ENCODE results near the gene ZNF649. TPM values are rescaled to one million over a fixed set of nuclear protein-coding genes. Genes with fewer than 3 reads are reported as not detected.
A peak's percentile ranks its signal among the peaks of the same experiment; 100 is the strongest.
"Not testable (repeated sequence)": the region's sequence is repeated elsewhere in the genome, so short reads cannot be mapped to it uniquely, and the experiment has no call there.

Gene ZNF649
- 7.8 and 10.1 TPM in 2 replicates for total RNA-seq (2014; rRNA removed; shearing (Covaris generic))

DNA sequence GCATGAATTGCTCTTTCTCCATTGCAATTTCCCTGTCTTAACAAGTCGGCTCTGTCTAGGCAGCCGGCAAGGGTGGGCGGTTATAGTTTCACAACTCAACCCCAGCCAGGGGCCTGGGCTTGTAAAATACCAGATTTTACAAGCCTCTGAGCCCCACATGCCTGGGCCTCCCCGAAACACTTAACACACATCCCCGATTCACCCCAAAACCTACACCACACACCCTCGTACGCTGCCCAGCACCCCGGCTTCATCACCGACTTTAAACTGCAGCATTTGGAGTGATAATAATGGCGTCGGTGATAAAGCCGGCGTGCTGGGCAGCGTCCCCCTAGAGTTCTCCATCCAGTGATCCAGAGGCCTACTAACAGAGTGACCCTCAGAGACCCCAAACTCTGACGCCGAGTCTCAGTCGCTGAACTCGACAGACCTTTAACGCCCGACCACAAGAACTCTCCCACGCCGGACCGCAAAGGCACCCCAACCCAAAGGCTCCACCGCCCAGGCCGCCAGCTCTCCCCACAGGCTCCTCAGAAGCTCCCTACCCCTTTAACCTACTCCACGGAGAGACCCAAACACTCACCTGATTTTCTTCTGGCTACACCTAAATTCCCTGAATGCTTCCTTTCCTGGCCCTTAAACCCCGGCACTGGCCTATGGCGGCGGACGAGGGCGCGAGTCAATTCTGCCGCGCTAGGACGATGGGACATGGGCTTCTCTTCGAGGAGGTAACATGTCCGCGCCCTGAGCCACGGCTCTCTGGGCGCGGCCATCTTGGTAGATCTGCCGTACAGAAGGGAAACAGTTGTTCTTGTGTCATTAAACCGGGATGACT lies at the start of gene ZNF649:
TSS of gene ZNF649 (minus strand) at position 687 of the 835 bp plus-strand sequence. CDS start 4,910 bp downstream, outside the sequence.
- DNase-seq (ENCODE audit: low read depth), result peak; percentile 89

DNA sequence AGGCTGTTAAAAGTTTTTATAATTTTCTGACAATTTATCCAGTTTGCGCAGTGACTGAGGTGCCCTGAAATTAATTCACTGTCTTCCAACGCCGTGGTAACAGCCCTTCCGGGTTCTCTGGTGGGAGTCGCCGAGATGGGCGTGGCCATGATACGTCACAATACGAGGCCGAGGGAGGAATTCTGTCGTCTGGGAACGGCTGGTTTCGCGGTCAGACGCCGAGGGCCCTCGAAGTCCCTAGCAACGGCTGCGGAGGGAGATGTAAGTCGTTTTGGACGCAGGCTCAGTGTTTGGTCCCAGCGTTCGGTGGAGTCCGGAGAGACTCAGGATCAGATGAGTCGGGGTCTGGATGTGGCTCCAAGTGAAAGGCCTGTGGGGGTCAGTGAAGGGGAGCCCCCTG lies 44.2 kb upstream of the ZNF649 start:
- peak; percentile 68 for DNase-seq (ENCODE audit: low read depth)

DNA sequence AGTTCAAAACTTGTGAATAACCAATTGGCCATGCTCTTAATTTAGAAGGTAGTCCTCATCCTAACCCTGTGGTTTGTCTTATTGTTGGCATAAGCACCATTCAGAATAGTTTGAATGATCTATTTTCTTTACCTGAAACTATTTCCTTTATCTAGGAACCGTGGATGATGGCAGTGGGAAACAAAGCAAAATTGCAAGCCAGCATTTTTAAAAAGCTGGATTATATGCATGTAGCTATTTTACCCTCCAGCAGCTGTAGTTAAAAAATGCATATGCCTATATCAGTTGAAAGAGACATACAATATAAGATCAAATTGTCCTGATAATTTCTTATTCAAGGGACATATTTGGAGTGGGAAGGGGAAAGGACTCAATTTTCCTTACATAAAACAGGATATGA lies 41.8 kb upstream of the ZNF649 start:
- no peak for DNase-seq (ENCODE audit: low read depth)

DNA sequence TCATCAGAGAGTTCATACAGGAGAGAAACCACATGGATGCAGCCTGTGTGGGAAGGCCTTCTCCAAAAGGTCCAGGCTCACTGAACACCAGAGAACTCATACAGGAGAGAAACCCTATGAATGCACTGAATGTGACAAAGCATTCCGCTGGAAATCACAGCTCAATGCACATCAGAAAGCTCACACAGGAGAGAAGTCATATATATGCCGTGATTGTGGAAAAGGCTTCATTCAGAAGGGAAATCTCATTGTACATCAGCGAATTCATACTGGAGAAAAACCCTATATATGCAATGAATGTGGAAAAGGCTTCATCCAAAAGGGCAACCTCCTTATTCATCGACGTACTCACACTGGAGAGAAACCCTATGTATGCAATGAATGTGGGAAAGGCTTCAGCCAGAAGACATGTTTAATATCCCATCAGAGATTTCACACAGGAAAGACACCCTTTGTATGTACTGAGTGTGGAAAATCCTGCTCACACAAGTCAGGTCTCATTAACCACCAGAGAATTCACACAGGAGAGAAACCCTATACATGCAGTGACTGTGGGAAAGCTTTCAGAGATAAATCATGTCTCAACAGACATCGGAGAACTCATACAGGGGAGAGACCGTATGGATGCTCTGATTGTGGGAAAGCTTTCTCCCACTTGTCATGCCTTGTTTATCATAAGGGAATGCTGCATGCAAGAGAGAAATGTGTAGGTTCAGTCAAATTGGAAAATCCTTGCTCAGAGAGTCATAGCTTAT lies 40.2 kb upstream of the ZNF649 start:
- DNase-seq (ENCODE audit: low read depth), result no peak

DNA sequence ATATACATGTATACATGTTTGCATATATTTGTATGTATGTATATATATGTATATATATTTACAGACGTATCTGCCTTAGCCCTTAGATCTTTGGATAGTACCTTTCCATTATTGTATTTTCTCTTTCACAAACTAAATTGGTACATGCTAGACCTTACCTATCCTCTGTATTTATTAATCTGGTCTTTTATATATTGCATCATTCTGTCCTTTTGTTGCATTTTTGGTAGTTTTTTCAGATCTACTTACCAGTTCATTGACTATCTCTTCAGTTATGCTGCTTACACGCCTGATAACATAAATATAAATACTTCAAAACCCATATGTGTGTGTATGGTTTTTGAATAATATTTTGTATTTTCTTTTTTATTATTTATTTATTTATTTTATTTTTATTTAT lies 34.1 kb upstream of the ZNF649 start:
- DNase-seq (ENCODE audit: low read depth), result no peak

DNA sequence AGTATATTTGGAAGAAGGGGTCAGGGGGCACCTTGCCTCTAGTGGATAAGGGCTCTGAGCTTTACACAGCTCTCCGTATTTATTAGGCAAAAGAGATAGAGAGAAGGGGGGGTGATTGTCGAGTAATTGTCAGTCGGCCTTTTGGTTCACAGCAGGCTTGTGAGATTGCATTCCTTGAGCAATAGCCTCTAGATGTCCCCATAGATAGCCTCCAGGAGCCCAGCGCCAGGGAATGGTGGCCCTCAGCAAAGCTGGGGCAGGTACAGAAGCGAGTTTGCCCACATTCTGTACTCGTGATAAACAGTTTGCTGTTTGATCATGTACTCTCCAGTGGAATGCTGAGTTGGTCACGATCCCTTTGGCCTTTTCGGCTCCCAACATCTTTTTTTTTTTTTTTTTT lies 27.1 kb upstream of the ZNF649 start:
- no peak for DNase-seq (ENCODE audit: low read depth)

DNA sequence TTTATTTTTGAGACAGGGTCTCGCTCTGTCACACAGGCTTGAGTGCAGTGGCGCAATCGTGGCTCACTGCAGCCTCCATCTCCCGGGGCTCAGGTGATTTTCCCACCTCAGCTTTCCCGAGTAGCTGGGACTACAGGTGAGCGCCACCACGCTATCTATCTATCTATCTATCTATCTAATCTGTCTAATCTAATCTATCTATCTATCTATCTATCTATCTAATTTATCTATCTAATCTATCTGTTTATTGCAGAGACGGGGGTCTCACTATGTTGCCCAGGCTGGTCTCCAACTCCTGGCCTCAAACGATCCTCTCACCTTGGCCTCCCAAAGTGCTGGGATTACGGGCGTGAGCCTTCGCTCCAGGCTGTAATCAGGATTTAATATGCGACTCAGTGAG lies 23.0 kb upstream of the ZNF649 start:
- no peak for DNase-seq (ENCODE audit: low read depth)

DNA sequence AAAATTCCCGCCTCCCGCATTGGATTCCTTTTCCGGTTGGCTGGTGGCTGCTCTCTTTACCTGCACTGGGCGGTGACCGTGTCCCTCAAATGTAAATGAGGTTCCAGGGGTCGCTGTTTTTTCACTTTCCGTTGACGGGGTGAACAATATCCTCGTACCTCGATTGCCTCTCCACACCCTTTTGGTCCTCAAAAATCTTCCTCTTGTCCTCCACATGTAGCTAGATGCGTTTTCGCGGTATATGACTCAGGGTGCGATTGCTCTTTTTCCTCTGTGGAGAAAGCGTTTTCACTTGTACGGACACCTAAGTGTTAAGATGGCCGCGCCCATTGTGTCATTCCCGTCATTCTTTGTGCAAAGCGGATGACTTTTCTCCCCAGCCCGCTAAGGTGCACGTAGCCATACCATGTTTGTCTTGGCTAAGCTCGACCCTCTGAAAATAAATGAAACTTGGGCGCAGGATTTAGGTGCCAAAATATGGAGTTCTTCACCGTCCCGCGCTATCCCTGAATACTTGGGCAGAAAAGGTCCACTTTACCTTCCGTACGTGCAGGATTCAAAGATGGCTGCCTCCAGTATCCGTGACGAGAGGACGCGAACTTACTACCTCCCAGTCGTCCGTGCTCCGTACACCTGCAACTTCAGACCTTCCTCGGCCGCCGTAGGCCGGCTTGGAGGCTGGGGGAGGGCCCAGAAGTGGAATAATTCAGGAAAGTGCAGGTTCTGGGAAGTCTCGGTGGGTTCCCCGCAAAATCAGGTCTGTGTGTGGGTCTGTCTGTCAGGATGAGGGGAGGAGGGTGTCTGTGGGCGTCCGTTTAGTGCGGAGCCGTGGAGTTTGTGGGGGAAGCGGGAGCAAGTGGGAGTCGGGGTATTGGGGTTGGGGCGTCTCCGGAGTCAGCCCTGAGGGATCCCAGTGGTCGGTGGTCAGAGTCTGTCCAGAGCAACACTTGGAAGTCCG lies 22.2 kb upstream of the ZNF649 start, which contains the start of gene ZNF613:
TSS of gene ZNF613 (plus strand) at position 689 of the 958 bp plus-strand sequence. CDS start 8,749 bp downstream, outside the sequence.
- DNase-seq (ENCODE audit: low read depth), result peak; percentile 90

DNA sequence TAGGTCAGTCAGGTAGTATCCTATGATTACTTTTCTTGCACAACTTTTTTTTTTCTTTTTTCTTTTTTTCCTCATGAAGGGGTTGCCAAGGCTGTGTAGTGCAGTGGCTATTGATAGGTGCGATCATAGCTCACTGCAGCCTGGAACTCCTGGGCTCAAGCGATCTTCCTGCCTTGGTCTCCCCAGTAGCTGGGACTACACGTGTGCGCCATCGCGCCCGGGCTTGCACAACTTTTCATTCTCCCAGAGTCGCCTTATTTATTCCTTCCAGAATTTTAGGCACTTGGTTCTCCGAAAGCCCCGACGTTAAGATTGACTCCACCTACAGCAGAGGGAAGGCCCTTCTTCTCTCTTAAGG lies 21.6 kb upstream of the ZNF649 start:
- DNase-seq (ENCODE audit: low read depth), result no peak

DNA sequence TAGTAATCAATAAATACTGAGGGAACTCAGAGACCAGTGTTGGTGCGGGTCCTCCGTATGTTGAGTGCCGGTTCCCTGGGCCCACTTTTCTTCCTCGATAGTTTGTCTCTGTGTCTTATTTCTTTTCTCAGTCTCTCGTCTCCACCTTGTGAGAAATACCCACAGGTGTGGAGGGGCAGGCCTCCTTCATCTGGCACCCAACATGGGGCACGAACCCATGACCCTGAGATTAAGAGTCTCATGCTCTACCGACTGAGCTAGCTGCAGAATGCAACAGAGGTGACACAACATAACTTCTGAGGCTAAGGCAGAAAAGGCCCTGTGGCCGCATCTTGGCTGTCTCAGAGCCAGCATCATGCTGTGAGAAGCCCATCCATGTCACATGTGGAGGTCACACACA lies 17.1 kb upstream of the ZNF649 start:
- DNase-seq (ENCODE audit: low read depth), result peak; percentile 14

DNA sequence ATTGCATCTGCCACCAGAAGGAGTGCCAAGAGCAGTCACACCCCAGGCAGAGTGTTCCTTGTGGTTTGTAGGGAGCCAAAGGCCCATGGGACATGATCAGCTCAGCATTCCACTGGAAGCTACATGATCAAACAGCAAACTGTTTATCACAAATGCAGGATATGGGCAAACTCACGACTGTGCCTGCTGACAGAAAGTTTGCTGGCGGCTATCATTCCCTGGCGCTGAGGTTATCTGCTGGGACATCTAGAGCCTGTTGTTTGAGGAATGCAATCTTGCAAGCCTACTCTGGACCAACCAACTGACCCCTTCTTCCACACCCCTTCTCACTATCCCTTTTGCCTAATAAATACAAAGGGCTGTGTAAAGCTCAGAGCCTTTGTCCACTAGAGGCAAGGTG lies 14.8 kb upstream of the ZNF649 start:
- peak; percentile 48 for DNase-seq (ENCODE audit: low read depth)

DNA sequence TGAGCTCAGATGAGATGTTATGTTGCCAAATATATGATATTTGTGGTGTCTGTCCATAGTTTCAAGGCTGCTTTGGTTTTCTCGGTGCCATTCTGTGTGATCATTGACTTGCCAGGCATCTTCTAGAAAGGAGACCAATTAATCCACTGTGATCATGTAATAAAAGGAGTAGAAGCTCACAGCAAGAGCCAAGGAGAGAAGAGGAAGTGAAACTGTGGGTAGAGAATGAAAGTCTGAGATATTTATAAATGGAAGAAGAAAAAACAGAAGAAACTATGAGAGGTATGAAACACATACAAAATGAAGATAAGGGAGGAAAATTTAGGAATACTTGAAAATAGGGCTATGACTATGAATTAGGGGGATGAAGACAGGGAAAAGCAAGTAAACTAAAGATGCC lies 11.3 kb upstream of the ZNF649 start:
- DNase-seq (ENCODE audit: low read depth), result no peak

DNA sequence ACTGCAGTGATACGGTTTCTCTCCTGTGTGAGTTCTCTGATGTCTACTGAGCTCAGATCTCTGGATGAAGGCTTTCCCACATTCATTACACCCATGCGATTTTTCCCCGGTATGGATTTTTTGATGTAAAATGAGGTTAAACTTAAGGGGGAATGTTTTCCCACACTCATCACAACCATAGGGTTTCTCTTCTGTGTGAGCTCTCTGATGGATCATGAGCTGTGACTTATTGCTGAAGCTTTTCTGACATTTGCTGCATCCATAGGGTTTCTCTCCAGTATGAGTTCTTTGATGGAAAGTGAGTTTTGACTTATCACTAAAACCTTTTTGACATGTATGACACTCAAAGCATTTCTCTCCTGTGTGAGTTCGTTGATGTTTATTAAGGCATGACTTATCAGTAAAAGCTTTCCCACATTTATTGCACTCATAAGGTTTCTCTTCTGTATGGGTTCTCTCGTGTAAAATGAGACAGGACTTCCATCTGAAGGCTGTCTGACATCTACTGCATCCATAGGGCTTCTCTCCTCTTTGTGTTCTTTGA lies 10.6 kb upstream of the ZNF649 start:
- DNase-seq (ENCODE audit: low read depth), result no peak

DNA sequence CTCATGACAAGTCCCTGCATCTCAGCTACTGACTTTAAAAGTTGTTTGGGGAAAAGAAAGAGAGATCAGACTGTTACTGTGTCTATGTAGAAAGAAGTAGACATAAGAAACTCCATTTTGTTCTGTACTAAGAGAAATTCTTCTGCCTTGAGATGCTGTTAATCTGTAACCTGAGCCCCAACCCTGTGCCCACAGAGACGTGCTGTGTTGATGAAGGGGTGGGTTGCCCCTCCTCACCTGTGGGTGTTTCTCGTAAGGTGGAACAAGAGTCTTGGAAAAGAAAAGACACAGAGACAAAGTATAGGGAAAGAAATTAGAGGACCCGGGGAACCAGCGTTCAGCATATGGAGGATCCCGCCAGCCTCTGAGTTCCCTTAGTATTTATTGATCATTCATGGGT lies 3.2 kb upstream of the ZNF649 start:
- not testable (repeated sequence) for DNase-seq (ENCODE audit: low read depth)

DNA sequence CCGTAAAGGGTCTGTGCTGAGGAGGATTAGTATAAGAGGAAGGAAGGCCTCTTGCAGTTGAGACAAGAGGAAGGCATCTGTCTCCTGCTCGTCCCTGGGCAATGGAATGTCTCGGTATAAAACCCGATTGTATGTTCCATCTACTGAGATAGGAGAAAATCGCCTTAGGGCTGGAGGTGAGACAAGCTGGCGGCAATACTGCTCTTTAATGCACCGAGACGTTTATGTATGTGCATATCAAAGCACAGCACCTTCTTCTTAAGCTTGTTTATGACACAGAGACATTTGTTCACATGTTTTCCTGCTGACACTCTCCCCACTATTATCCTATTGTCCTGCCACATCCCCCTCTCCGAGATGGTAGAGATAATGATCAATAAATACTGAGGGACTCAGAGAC lies 1.3 kb upstream of the ZNF649 start:
- not testable (repeated sequence) for DNase-seq (ENCODE audit: low read depth)

DNA sequence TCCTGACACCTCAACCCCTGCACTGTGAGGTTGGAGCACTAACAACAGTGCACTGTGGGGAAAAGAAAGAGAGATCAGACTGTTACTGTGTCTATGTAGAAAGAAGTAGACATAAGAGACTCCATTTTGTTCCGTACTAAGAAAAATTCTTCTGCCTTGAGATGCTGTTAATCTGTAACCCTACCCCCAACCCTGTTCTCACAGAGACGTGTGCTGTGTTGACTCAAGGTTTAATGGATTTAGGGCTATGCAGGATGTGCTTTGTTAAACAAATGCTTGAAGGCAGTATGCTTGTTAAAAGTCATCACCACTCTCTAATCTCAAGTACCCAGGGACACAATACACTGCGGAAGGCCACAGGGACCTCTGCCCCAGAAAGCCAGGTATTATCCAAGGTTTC lies 822 bp upstream of the ZNF649 start:
- DNase-seq (ENCODE audit: low read depth), result not testable (repeated sequence)

DNA sequence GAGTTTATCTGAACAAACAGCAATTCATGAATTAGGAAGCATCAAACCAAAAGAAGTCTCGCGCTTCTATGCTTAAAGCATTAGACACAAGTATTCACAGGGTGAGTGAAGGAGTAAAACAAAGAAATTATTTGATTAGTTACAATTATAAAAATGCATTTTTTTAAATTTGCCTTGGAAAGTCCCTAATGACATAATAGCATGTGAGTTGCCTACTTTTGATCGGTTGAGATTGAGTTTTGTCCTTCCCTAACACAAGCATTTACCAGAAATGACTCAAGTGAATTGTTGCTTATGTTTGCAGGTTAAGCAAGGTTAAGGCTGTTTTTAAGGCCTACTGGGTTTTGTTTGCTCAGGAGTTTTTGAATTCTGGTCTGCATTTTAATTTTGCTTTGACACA lies 389 bp upstream of the ZNF649 start:
- no peak for DNase-seq (ENCODE audit: low read depth)

DNA sequence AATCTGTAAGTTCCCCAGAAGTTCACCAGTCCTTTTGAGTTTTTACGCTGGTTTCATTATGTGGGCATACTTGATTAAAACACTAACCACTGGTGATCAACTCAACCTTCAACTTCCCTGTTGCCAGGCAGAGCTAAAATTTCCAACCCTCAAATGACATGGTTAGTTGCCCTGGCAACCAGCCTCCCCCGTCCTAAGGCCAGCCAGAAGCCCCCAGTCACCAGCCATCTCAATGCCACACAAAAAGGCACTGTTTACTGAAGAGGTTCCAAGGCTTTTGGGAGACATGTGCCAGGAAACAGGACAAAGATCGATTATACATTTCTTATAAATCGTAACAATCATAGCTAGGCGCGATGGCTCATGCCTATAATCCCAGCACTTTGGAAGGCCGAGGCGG lies 1.6 kb downstream of the ZNF649 start:
- no peak for DNase-seq (ENCODE audit: low read depth)

DNA sequence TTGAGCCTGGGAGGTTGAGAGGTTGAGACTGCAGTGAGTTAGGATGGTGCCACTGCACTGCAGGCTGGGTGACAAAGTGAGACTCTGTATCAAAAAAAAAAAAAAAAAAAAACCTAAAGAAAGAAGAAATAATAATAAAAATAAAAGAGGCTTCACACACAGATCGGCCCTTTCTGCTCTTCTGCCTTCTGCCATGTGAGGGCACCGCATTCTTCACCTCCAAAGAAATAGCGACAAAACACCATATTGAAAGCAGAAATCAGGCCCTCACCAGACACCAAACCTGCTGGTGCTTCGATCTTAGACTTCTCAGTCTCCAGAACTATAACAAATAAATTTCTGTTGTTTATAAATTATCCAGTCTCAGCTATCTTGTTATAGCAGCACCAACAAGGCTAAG lies 3.0 kb downstream of the ZNF649 start:
- no peak for DNase-seq (ENCODE audit: low read depth)

DNA sequence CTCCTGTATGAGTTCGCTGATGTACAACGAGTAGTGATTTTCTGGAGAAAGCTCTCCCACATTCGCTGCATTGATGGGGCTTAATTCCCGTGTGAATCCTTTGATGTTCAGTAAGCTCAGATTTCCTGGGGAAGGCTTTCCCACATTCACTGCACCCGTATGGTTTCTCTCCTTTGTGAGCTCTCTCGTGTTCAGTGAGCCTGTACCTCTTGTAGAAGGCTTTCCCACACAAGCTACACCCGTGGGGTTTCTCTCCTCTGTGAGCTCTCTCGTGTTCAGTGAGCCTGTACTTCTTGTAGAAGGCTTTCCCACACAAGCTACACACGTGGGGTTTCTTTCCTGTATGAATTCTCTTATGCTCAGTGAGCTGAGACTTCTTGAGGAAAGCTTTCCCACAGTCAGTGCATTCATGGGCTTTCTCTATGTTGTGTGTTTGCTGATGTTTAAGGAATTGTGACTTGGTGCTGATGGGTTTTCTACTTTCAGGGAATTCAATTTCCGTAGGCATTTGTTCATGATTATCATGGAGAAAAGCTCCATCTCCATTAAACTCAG lies 13.5 kb downstream of the ZNF649 start:
- no peak for DNase-seq (ENCODE audit: low read depth)

DNA sequence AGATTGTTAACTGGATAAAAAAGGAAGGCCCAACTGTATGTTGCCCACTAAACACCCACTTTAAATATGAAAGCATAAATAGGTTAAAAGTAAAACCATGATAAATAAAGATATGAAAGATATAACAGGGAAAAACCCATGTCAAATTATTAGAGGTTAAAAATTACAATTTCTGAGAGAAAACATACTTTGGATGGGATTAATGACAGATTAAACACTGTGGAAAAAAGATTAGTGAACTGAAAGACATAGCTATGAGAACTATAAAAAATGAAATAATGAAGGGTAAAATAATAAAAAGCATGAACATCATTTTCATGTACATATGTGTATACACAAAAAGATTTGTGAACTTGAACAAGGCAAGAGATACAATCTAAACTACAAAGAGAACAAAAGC lies 14.9 kb downstream of the ZNF649 start:
- DNase-seq (ENCODE audit: low read depth), result no peak

Data from RPMI7951 (cell line).